GM19397 (cell line): ENCODE measurements around the gene DYNC1H1.
"Not testable (repeated sequence)": the region's sequence is repeated elsewhere in the genome, so short reads cannot be mapped to it uniquely, and the experiment has no call there.

Experiments
- ATAC-seq: cut with Tn5 transposase; IDR thresholded peaks from one replicate; pipeline ENCODE4 v1.9.1; 2021; ENCODE audit warnings: mild to moderate bottlenecking, moderate library complexity; ENCODE audit not compliant: unreplicated experiment

Gene DYNC1H1

DNA sequence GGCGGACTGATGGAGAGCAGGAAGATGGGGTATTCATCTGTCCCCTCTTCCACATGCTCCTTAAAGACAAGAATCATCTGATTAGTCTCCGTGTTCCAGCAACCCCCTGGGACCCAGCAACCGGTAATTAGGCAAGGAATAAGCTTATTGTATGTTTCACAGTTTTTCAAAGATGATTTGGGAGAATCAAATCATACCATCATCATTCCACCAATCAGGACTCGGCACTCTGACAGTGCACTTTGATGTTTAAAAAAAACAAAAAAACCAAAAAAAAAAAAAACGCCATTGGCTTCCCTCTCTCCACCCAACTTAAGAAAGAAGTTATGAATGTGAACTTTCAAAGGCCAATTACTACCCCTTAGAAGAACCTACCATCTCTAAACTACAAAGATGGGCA lies 1.3 kb upstream of the DYNC1H1 start:
- no peak for ATAC-seq

DNA sequence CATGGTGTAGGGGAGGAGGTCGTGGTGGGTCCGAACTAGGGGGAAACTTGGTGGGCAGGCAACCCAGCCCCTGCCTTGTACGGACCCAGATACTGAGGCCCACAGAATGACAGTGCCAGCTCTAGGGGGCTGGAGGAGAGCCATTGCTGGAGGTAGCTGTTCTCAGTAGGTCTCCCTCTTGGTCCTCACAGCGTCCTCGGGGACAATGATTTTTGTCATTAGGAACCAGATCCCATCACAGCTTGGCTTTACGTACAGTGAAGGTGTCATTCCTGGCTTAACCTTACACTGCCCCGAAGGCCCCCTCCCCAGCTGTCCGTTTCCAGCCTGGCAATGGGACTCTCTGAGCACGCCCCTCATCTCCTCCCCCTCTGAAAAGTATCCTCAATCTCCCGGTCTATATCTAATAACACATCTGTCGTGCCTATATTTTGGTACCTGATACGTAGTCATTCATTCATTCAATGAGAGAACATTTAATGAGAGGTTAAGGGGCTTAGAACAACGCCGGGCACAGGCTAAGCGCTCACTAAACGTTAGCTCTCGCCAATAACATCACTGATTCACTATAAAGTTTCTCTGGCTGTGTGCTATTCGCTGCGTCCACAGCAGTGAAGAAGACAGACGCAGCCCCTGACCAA lies 597 bp upstream of the DYNC1H1 start:
- ATAC-seq, result no peak

DNA sequence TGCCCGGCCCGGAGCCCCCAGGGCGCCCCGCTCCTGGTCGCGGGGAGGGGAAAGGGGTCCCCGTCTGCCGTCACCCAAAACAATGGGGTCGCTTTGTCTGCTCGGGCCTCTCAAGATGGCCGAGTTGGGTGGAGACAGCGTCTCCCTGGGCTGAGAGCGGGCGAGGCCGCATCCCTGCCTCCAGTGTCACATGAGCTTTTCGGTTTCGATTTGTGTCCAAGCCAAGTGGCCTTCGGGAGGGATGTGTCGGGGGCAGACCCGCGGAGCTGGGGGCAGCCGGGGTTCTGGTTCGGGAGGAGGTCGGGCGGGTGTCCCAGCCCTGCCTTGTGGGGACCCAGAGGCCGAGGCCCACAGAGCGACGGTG lies 790 bp downstream of the DYNC1H1 start:
- peak; percentile 20 for ATAC-seq

GRCh38 chr14:101965770-101966722 lies 1.7 kb downstream of the DYNC1H1 start:
- no peak for ATAC-seq

DNA sequence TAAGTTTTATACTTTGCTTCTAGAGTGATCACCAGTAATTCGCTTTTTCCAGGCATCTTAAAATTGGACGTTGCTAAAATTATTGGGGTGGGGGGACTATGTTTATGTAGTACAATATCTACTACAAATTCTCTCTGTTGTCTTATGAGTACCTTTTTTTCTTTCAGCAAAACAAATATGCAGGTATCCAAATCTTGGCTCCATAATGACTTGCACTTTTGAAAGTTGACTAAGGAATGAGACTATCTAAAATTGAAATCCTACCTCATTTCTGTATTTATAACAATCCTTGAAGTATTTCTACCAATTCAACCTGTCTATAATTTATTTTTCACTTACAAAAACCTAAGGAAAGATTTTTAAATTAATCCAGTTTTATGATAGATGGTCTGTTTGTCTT lies 2.4 kb downstream of the DYNC1H1 start:
- ATAC-seq, result no peak

- no peak for ATAC-seq
These were observed 3.8 kb downstream of the DYNC1H1 start for GRCh38 chr14:101968186-101968585.

DNA sequence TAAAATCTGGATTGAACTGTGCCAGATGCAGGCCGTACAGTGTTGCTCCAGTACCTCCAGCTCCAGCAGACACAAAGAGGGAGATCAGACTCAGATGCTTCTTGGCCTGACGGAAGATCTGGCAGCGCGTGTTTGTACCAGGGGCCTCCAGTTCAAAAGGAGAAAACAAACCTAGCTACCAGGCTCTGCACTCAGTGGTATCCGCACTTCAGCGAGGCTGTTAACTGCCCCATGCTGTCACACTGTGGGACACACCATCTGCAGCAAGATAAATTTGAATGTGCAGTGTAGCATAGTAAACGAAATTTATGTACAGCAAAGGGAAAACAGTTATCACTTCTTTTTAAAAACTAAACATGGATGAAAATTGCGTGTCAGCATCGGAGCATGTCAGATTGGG lies 5.1 kb downstream of the DYNC1H1 start:
- ATAC-seq, result no peak

GRCh38 chr14:101970830-101971400 lies 6.5 kb downstream of the DYNC1H1 start:
- no peak for ATAC-seq

DNA sequence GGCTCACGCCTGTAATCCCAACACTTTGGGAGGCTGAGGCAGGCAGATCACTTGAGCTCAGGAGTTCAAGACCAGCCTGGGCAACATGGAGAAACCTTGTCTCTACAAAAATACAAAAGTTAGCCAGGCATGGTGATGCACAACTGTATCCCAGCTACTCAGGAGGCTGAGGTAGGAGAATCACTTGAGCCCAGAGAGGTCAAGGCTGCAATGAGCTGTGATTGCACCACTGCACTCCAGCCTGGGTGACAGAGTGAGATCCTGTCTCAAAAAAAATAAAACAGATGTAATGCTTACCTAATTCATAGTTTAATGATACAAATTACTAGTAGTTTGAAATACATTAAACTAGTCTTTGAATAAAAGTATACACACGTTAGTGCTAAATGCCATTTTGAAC lies 7.1 kb downstream of the DYNC1H1 start:
- not testable (repeated sequence) for ATAC-seq

GRCh38 chr14:101972126-101972866 lies 7.9 kb downstream of the DYNC1H1 start:
- no peak for ATAC-seq

DNA sequence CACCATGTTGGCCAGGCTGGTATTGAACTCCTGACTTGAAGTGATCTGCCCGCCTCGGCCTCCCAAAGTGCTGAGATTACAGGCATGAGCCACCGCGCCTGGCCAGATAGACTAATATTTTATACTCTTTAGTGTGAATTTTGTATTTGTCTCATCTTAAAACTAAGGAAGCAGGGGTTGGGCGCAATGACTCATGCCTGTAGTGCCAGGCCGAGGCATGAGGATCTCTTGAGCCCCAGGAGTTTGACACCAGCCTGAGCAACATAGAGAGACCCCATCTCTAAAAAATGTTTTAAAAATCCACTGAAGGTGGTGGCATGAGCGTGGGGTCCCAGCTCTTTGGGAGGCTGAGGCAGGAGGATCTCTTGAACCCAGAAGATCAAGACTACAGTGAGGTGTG lies 9.0 kb downstream of the DYNC1H1 start:
- ATAC-seq, result no peak

DNA sequence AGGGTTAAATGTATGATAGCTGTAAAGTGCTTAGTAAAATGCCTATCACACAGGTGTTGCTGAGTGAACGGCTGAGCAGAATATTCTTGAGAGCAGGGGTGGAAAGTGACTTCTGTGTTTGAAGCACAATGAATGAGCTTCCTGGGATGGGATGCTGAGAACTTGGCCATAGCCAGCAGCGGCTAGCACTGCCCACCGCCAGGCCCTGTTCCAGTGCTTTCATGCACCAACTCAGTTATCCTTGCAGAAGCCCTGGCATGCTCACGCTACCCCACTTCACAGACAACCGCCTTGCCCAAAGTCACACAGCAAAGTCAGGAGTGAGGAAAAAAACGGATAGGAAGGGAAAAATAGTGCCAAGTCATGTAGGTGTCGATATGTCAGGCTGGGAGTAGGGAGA lies 10.9 kb downstream of the DYNC1H1 start:
- no peak for ATAC-seq

GRCh38 chr14:101977311-101978071 lies 13.1 kb downstream of the DYNC1H1 start:
- no peak for ATAC-seq

DNA sequence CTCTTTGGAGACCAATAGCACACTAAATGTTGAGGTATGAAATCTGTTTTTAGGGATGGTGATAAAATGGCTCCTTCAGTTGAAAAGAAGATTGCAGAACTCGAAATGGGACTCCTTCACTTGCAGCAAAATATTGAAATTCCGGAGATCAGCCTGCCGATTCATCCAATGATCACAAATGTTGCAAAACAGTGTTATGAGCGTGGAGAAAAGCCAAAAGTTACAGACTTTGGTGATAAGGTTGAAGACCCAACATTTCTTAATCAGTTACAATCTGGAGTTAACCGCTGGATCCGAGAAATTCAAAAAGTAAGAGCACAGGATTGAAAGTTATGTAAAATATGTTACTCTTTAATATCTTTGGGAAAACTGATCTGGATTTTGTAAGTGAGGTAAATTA lies 15.3 kb downstream of the DYNC1H1 start:
- ATAC-seq, result no peak

GRCh38 chr14:101980251-101980650 lies 15.9 kb downstream of the DYNC1H1 start:
- no peak for ATAC-seq

DNA sequence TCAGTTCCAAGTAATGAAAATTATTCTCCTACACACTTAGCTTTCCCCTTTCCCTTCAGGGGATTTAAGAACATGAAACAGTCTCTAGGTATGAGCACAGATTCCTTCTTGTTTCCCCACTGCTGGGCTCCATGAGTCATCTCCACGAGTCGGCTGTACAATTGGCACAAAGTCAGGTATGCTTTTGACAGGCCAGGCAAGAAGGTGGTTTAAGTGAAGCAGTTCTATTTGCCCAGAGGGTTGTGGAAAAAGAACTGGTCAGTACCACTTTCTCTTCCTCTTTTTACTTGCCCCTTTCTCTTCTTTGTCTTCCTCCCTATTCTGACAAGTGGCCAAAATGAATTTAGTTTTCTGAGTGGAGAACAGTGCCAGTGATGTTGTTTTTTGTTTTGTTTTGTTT lies 16.3 kb downstream of the DYNC1H1 start:
- ATAC-seq, result peak; percentile 86

- no peak for ATAC-seq
These were observed 18.2 kb downstream of the DYNC1H1 start for GRCh38 chr14:101982621-101983020.

GRCh38 chr14:101984831-101985230 lies 20.5 kb downstream of the DYNC1H1 start:
- ATAC-seq, result not testable (repeated sequence)

- no peak for ATAC-seq
These were observed 21.6 kb downstream of the DYNC1H1 start for GRCh38 chr14:101985957-101986356.

DNA sequence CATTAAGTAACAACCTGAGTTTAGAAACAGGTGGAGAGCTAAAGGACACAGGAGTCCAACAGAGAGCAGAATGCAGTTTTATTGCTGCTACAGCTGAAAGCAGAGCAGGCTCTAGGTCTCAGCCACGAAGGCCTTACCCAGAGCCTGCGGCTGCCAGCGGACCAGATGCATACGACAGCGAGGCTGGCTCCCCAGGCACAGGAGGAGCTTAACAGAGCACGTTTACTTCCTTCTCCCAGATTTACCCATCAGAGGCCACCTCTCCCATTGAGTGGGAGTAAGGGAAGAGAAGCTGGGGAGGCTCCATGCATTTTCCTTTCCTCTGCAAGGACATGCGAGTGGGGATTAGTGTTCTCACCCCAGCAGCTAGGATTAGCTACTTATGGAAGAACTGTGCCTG lies 22.6 kb downstream of the DYNC1H1 start:
- no peak for ATAC-seq

DNA sequence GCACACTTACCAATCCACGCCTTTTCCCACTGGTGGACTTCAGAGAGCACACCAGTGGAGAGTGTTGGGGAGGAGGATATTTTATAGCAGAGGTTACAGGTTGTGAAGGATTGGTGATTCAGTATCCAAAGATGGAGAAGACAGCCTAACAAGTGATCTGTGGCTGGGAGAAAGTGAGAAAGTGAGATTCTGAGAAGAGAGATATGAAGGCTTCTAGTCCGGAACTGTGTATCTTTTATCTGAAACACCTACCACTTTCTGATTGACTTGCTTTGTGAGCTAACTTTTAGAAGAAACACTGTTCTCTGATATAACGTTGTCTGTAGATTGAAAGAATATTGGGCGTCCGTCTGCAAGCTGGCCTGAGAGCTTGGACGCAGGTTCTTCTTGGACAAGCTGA lies 24.0 kb downstream of the DYNC1H1 start:
- no peak for ATAC-seq
